DND-41 (cell line): ENCODE results near the gene PRMT1.

Experiments used
- CTCF ChIP-seq: IDR thresholded peaks from 2 replicates; pipeline ENCODE4 v1.5.1; 2012; ENCODE audit warnings: borderline replicate concordance, low read length, moderate library complexity, mild to moderate bottlenecking; ENCODE audit not compliant: poor library complexity, severe bottlenecking; ENCODE audit errors: extremely low read depth
- EZH2 ChIP-seq: IDR thresholded peaks from 3 replicates; pipeline ENCODE4 v1.6.1; 2012; ENCODE audit warnings: borderline replicate concordance, low read depth, mild to moderate bottlenecking, moderate library complexity, low read length, inconsistent platforms; ENCODE audit not compliant: severe bottlenecking

GRCh38 chr19:49680421-49681351 lies 3.6 kb downstream of the PRMT1 start:
- TF ChIP-seq CTCF (peak; percentile 94), EZH2 (no peak)
